ENCODE measurements around the gene GPC5.
"Not testable (repeated sequence)": the region's sequence is repeated elsewhere in the genome, so short reads cannot be mapped to it uniquely, and the experiment has no call there.

The GPC5 gene

GRCh38 chr13:92412996-92413395 is 1014.6 kb downstream of the GPC5 start:
- FAIRE-seq = no peak

GRCh38 chr13:92413452-92413851 is 1015.0 kb downstream of the GPC5 start:
- FAIRE-seq = no peak

- no peak for FAIRE-seq
Measured at GRCh38 chr13:92414851-92415250, 1016.4 kb downstream of the GPC5 start.

- no peak for FAIRE-seq
Measured at GRCh38 chr13:92415781-92416180, 1017.4 kb downstream of the GPC5 start.

- FAIRE-seq = no peak
Measured at GRCh38 chr13:92418818-92419412, 1020.5 kb downstream of the GPC5 start.

- no peak for FAIRE-seq
Measured at GRCh38 chr13:92429231-92429630, 1030.8 kb downstream of the GPC5 start.

GRCh38 chr13:92433386-92433785 is 1035.0 kb downstream of the GPC5 start:
- FAIRE-seq = no peak

- FAIRE-seq = no peak
Measured at GRCh38 chr13:92433963-92434362, 1035.5 kb downstream of the GPC5 start.

GRCh38 chr13:92436924-92437323 is 1038.5 kb downstream of the GPC5 start:
- no peak for FAIRE-seq

GRCh38 chr13:92444244-92444643 is 1045.8 kb downstream of the GPC5 start:
- no peak for FAIRE-seq

GRCh38 chr13:92451060-92451459 is 1052.6 kb downstream of the GPC5 start:
- no peak for FAIRE-seq

- no peak for FAIRE-seq
Measured at GRCh38 chr13:92452840-92453239, 1054.4 kb downstream of the GPC5 start.

- FAIRE-seq = no peak
Measured at GRCh38 chr13:92459306-92459705, 1060.9 kb downstream of the GPC5 start.

GRCh38 chr13:92460479-92460878 is 1062.1 kb downstream of the GPC5 start:
- FAIRE-seq = no peak

GRCh38 chr13:92461402-92461801 is 1063.0 kb downstream of the GPC5 start:
- FAIRE-seq = no peak

GRCh38 chr13:92461831-92462230 is 1063.4 kb downstream of the GPC5 start:
- no peak for FAIRE-seq

GRCh38 chr13:92463134-92463533 is 1064.7 kb downstream of the GPC5 start:
- FAIRE-seq = no peak

GRCh38 chr13:92473765-92474475 is 1075.5 kb downstream of the GPC5 start:
- no peak for FAIRE-seq

GRCh38 chr13:92480387-92480786 is 1082.0 kb downstream of the GPC5 start:
- no peak for FAIRE-seq

- FAIRE-seq = not testable (repeated sequence)
Measured at GRCh38 chr13:92482790-92483189, 1084.4 kb downstream of the GPC5 start.

GRCh38 chr13:92483894-92484293 is 1085.5 kb downstream of the GPC5 start:
- FAIRE-seq = no peak

GRCh38 chr13:92487238-92487637 is 1088.8 kb downstream of the GPC5 start:
- FAIRE-seq = no peak

GRCh38 chr13:92488249-92488852 is 1089.9 kb downstream of the GPC5 start:
- FAIRE-seq = no peak

- FAIRE-seq = no peak
Measured at GRCh38 chr13:92491839-92492238, 1093.4 kb downstream of the GPC5 start.
